Heart left ventricle (tissue), 16 donors: ENCODE results near the gene APP. TPM values are rescaled to one million over a fixed set of nuclear protein-coding genes. Genes with fewer than 3 reads are reported as not detected.

ENCODE experiments used
- ATAC-seq, 4 donors: fragments of 200-7000 bp; cut with Tn5 transposase; one replicate each; pipeline ENCODE4 v1.9.1; 2020 to 2022; ENCODE audit warnings: moderate library complexity in 4 of 4, mild to moderate bottlenecking in 3 of 4, moderate number of reproducible peaks in 1 of 4
- DNase-seq, 5 donors: peaks; one replicate each; pipeline ENCODE4 v3.0.0-alpha.2; 2020
- H3K27ac ChIP-seq, 12 donors: fragments of 200-600 bp; sonication (generic) in 4 of 12; one replicate each; pipeline versions ENCODE4 v1.5.0 to v1.8.0; 2016 to 2022; ENCODE audit warnings: mild to moderate bottlenecking in 2 of 12
- H3K27me3 ChIP-seq, 9 donors: fragments of 200-600 bp; sonication (generic) in 2 of 9; one replicate each; pipeline versions ENCODE4 v1.5.1 to v1.8.0; 2016 to 2022; ENCODE audit warnings: mild to moderate bottlenecking in 3 of 9
- H3K36me3 ChIP-seq, 9 donors: fragments of 200-600 bp; sonication (generic) in 2 of 9; one replicate each; pipeline versions ENCODE4 v1.5.0 to v1.8.0; 2018 to 2022; ENCODE audit warnings: mild to moderate bottlenecking in 2 of 9
- H3K4me1 ChIP-seq, 12 donors: fragments of 200-600 bp; sonication (generic) in 4 of 12; one replicate each; pipeline versions ENCODE4 v1.5.0 to v1.8.0; 2016 to 2022; ENCODE audit warnings: mild to moderate bottlenecking in 3 of 12
- H3K4me3 ChIP-seq, 12 donors: fragments of 200-600 bp; sonication (generic) in 4 of 12; one replicate each; pipeline versions ENCODE4 v1.5.0 to v1.8.0; 2017 to 2022; ENCODE audit warnings: mild to moderate bottlenecking in 9 of 12, moderate library complexity in 4 of 12
- H3K9me3 ChIP-seq, 12 donors: fragments of 200-600 bp; sonication (generic) in 4 of 12; one replicate each; pipeline versions ENCODE4 v1.5.0 to v1.8.0; 2016 to 2022; ENCODE audit warnings: mild to moderate bottlenecking in 1 of 12
- POLR2A ChIP-seq, 2 donors: fragments of 450-650 bp; IDR thresholded peaks; one replicate each; pipeline ENCODE4 v1.6.1; 2017; ENCODE audit warnings: antibody characterized with exemption in 2 of 2, mild to moderate bottlenecking in 2 of 2, moderate library complexity in 2 of 2
- WGBS, 4 donors: extraction: QIAGEN DNeasy Blood & Tissue Kit in 2 of 4; methylation state at CpG; one replicate each; pipeline versions ENCODE4 v1.1.5 to v1.1.7; 2013 to 2018; 5-methylcytosine and 5-hydroxymethylcytosine counted together
- intact Hi-C, 10 donors: fragments of 100-400 bp; cut with DNase I; formaldehyde crosslinking; loops; one replicate each; pipeline versions ENCODE4 v1.11.1 to v1.14.2; 2022
- polyA plus RNA-seq, 2 donors: library from polyadenylated mRNA; stranded (reverse); fragments of 200-250 nt; gene quantifications; one replicate each; pipeline ENCODE4 v1.2.3, GENCODE V29; 2013
- total RNA-seq, 9 donors: library from RNA; depleted of rRNA in 2 of 9; stranded (reverse); fragments of >200 nt in 2 of 9; fragmentation: NEBNext Ultra II Directional in 3 of 9; extraction: Animal tissue kit (Norgen Biotek cat#: 25700) in 3 of 9; gene quantifications; one replicate each; pipeline versions ENCODE4 v1.1.0 to v1.2.4, GENCODE V29; 2016 to 2023
- TF ChIP-seq, protein P1 (sequence below), 12 donors: fragments of 200-600 bp; sonication (generic) in 4 of 12; IDR thresholded peaks; one replicate each; pipeline versions ENCODE4 v1.5.0 to v1.8.0; 2018 to 2022; ENCODE audit warnings: antibody characterized with exemption in 12 of 12, mild to moderate bottlenecking in 5 of 12
- donor health status: ischemic (EF 13 %, LVEDD 7.1; RV severe dilation, severe dysfunction).
- donor health status: healthy with polysubstance abuse.
- donor health status: DM: no; HTN: yes; CAD: no.
- donor health status: DM: no; HTN: no; CAD: no.
- donor health status: ischemic (EF 25% LVEDD 6.9; RV normal size, moderate dysfunction).
- donor health status: ischemic (EF 25% LVEDD 5.7; RV mildly dilated, moderate dysfunction).
- donor health status: healthy.
- donor health status: DM: yes; HTN: yes; CAD: no.
- donor health status: ischemic (EF 35%, LVEDD 5.7; RV mildly dilated, moderate dysfunction).
- donor health status: nonischemic (EF 11% LVEDD 7.7; RV severe dilation, severe dysfunction).
- donor health status: DM: yes; HTN: yes; CAD: no.
- donor health status: PGD.
- donor health status: ischemic (EF 29% LVEDD 5.4; RV normal size, mild dysfunction).
- donor health status: nonischemic (EF 23%, LVEDD 6.1; RV moderate dilation, normal function).

Gene APP
- total and polyA plus RNA-seq, 11 donors = 103 to 467 (median 373) TPM

DNA sequence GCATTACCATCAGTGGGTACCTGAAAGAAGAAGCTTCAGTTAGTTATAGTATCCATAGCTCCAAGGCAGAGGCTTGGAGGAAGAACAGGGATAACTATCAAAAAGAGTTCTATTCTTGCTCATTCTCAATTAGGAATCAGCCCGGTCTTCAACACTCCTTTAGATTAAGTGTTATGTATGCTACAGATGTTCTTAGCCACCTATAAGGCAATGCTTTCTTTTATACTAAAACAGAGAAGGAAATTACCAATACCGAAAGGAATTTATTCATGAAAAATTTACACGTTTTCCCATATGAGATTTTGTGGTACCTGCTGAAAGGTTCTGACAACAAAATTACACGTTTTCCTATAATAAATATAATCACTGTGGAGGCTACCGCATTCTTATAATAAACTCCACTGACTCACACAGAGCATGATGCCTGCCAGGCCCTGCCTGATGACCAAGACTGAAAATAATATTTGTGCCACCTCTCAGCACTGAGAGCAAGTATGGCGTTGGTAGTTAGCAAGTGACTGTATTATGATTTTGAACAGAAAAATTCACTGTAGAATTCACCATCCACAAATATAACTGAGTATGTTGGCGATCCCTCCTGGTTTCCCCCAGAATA is 58.3 kb downstream of the APP start:
- ATAC-seq (peak; percentile 60 to 82 (median 77)), DNase-seq (peak in 1 of 5 donors; percentile 41)
- TF ChIP-seq, protein P1, sequence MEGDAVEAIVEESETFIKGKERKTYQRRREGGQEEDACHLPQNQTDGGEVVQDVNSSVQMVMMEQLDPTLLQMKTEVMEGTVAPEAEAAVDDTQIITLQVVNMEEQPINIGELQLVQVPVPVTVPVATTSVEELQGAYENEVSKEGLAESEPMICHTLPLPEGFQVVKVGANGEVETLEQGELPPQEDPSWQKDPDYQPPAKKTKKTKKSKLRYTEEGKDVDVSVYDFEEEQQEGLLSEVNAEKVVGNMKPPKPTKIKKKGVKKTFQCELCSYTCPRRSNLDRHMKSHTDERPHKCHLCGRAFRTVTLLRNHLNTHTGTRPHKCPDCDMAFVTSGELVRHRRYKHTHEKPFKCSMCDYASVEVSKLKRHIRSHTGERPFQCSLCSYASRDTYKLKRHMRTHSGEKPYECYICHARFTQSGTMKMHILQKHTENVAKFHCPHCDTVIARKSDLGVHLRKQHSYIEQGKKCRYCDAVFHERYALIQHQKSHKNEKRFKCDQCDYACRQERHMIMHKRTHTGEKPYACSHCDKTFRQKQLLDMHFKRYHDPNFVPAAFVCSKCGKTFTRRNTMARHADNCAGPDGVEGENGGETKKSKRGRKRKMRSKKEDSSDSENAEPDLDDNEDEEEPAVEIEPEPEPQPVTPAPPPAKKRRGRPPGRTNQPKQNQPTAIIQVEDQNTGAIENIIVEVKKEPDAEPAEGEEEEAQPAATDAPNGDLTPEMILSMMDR (IDR thresholded peaks at IDR 0.05) = no peak
- TF ChIP-seq POLR2A (IDR thresholded peaks at IDR 0.05) = no peak
- Histone ChIP-seq H3K27me3 (no peaks in the 10 kb centered on the region), H3K4me3 (no peak overlapping the region), H3K27ac (peak overlapping the region in 9 of 12 donors; percentile 8 to 57 (median 33)), H3K36me3 (peaks cover 0 to 29% (median 5%) of the 10 kb centered on the region in 9 donors), H3K4me1 (peaks cover 0 to 44% (median 23%) of the 10 kb centered on the region in 12 donors), H3K9me3 (no peaks in the 10 kb centered on the region)
- 60 to 78% (median 64%) methylated on average over 7 of the region's 7 CpGs for WGBS, 4 donors
- intact Hi-C loops = loop anchor here in 4 of 10 donors (5.0 to 10.0 kb wide), 2 partner anchors 45 to 53 kb away; no protein-coding TSS in a partner anchor

DNA sequence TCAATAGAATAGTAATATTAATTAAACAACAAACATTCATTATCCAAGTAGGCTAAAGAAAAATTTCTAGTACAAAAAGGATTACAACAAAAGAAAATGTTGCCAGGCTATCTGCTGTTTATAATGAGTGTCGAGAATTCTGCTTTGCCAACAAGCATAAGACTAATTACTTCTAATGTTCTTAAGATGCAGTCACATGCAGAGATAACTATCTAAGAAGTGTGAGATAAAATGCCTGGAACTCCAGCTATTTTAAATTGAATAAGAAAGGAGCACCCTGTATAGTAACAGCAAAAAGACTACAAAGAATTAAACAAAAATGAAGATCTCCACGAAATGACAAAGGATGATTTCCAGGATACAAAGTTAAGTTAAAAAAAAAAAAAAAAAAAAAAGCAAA is 59.9 kb downstream of the APP start:
- no peak for ATAC-seq
- Histone ChIP-seq H3K4me3 (no peak overlapping the region), H3K9me3 (no peaks in the 10 kb centered on the region), H3K27ac (no peak overlapping the region), H3K4me1 (peaks cover 0 to 39% (median 15%) of the 10 kb centered on the region in 12 donors), H3K27me3 (no peaks in the 10 kb centered on the region), H3K36me3 (peaks cover 0 to 29% (median 5%) of the 10 kb centered on the region in 9 donors)
- WGBS, 4 donors = 56 to 71% (median 61%) methylated on average over 2 of the region's 2 CpGs
- intact Hi-C loops = loop anchor here in 4 of 10 donors (5.0 to 10.0 kb wide), 2 partner anchors 43 to 54 kb away; no protein-coding TSS in a partner anchor
- TF ChIP-seq, protein P1 (IDR thresholded peaks at IDR 0.05) = no peak
- no peak for TF ChIP-seq POLR2A (IDR thresholded peaks at IDR 0.05)
- no peak for DNase-seq

DNA sequence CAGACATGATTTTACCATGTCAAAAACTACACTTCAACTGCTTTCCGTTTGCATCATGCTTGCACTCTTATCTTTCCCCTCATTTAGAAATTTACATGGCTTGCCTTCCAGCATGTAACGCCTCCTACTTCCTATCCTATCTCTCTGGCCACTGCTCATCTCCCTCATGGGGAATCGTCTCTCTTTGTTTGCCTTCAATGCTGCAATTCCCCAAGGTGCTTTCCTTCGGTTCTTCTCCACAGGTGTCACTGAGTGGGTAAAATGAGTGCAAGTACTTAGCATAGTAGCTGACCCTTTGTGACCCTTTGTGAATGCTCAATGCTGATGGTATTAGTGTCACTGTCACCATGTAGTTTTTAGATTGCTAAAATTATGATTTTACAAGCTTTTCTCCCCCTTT is 63.1 kb downstream of the APP start:
- DNase-seq (no peak), ATAC-seq (no peak)
- peaks cover 0 to 35% (median 8%) of the 10 kb centered on the region in 9 donors for H3K36me3 ChIP-seq
- H3K4me1 ChIP-seq = peaks cover 0 to 23% (median 5%) of the 10 kb centered on the region in 12 donors
- H3K4me3 ChIP-seq = no peak overlapping the region
- intact Hi-C loops = no loop called here
- no peaks in the 10 kb centered on the region for H3K27me3 ChIP-seq
- no peak overlapping the region for H3K27ac ChIP-seq
- 43 to 55% (median 52%) methylated on average over 4 of the region's 4 CpGs for WGBS, 4 donors
- H3K9me3 ChIP-seq = peaks cover 0 to 6% (median 0%) of the 10 kb centered on the region in 12 donors
- TF ChIP-seq, protein P1 (IDR thresholded peaks at IDR 0.05) = no peak
- no peak for TF ChIP-seq POLR2A (IDR thresholded peaks at IDR 0.05)

DNA sequence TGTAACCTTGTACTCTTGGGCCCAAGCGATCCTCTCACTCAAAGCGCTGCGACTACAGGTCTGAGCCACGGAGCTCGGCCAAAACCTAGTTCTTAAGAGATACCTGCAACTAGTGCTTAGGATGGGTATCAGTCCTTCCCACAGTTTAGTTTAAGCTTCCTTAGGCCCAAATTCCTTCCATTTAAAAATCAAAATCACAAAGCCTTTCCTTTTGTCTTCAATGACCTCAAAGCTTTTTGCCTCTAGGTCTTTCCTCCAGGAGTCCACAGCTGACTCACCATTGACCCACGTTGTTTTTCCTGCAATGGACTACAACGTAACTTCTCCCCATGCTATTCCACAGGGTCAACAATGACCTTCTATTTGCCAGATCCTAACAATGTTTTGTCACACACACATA is 64.0 kb downstream of the APP start:
- Histone ChIP-seq H3K36me3 (peaks cover 0 to 31% (median 8%) of the 10 kb centered on the region in 9 donors), H3K4me3 (no peak overlapping the region), H3K27me3 (no peaks in the 10 kb centered on the region), H3K27ac (no peak overlapping the region), H3K9me3 (peaks cover 0 to 6% (median 0%) of the 10 kb centered on the region in 12 donors), H3K4me1 (peaks cover 0 to 16% (median 0%) of the 10 kb centered on the region in 12 donors)
- 86 to 90% (median 90%) methylated on average over 7 of the region's 7 CpGs for WGBS, 4 donors
- intact Hi-C loops = no loop called here
- no peak for DNase-seq
- ATAC-seq = no peak
- no peak for TF ChIP-seq POLR2A (IDR thresholded peaks at IDR 0.05)
- TF ChIP-seq, protein P1 (IDR thresholded peaks at IDR 0.05) = no peak
